Measurements from ENCODE around the gene CAMK4. TPM values are rescaled to one million over a fixed set of nuclear protein-coding genes. Genes with fewer than 3 reads are reported as not detected.
A peak's percentile ranks its signal among the peaks of the same experiment; 100 is the strongest.

The CAMK4 gene
- polyA plus RNA-seq, 10 donors, result 2.6 to 8.3 (median 4.9) TPM

- DNase-seq, result peak; percentile 16 to 75 (median 32)
Measured at GRCh38 chr5:111228520-111229220, 4.5 kb downstream of the CAMK4 start.

GRCh38 chr5:111229221-111229835 lies 5.1 kb downstream of the CAMK4 start:
- DNase-seq, result no peak

GRCh38 chr5:111229871-111230810 lies 6.0 kb downstream of the CAMK4 start:
- no peak for DNase-seq

GRCh38 chr5:111231119-111231518 lies 6.9 kb downstream of the CAMK4 start:
- DNase-seq, result no peak

- no peak for DNase-seq
Measured at GRCh38 chr5:111232311-111233051, 8.3 kb downstream of the CAMK4 start.

GRCh38 chr5:111233052-111233374 lies 8.8 kb downstream of the CAMK4 start:
- no peak for DNase-seq

- DNase-seq, result no peak
Measured at GRCh38 chr5:111234125-111234524, 9.9 kb downstream of the CAMK4 start.

GRCh38 chr5:111235635-111236034 lies 11.5 kb downstream of the CAMK4 start:
- no peak for DNase-seq

GRCh38 chr5:111236348-111236747 lies 12.2 kb downstream of the CAMK4 start:
- DNase-seq, result no peak

GRCh38 chr5:111236995-111237394 lies 12.8 kb downstream of the CAMK4 start:
- DNase-seq, result no peak

GRCh38 chr5:111237470-111237869 lies 13.3 kb downstream of the CAMK4 start:
- no peak for DNase-seq

- no peak for DNase-seq
Measured at GRCh38 chr5:111238431-111239225, 14.4 kb downstream of the CAMK4 start.

GRCh38 chr5:111241696-111242095 lies 17.5 kb downstream of the CAMK4 start:
- DNase-seq, result no peak

- DNase-seq, result no peak
Measured at GRCh38 chr5:111242606-111243005, 18.4 kb downstream of the CAMK4 start.

- DNase-seq, result no peak
Measured at GRCh38 chr5:111243318-111243717, 19.1 kb downstream of the CAMK4 start.

- DNase-seq, result no peak
Measured at GRCh38 chr5:111245654-111246053, 21.5 kb downstream of the CAMK4 start.

GRCh38 chr5:111246459-111246858 lies 22.3 kb downstream of the CAMK4 start:
- DNase-seq, result no peak

GRCh38 chr5:111248571-111248970 lies 24.4 kb downstream of the CAMK4 start:
- no peak for DNase-seq

- no peak for DNase-seq
Measured at GRCh38 chr5:111251921-111252320, 27.7 kb downstream of the CAMK4 start.

- DNase-seq, result no peak
Measured at GRCh38 chr5:111252799-111253545, 28.8 kb downstream of the CAMK4 start.

Data from muscle of back (tissue), 11 donors.